BJ (cell line): ENCODE measurements around the gene SNX22. TPM values are rescaled to one million over a fixed set of nuclear protein-coding genes. Genes with fewer than 3 reads are reported as not detected.

Experiments
- CTCF ChIA-PET: fragments of 350-600 bp; formaldehyde crosslinking; extraction: SDS; loops from one replicate; lab custom pipeline; 2021; ENCODE audit warnings: antibody characterized with exemption, inconsistent platforms; lab: Yijun Ruan, JAX
- POLR2A ChIA-PET: fragments of 300-600 bp; sonication (Branson Sonifier 250); formaldehyde crosslinking; extraction: SDS; loops from one replicate; lab custom pipeline; 2021; ENCODE audit warnings: antibody characterized with exemption; lab: Charles Lee
- DNase-seq: peaks from one replicate; pipeline ENCODE4 v3.0.0-alpha.2; 2011; ENCODE audit warnings: low read depth
- H3K27me3 ChIP-seq: 2 replicates; pipeline ENCODE4 v1.6.0; 2011; ENCODE audit warnings: low read length; ENCODE audit not compliant: control insufficient read depth, insufficient read depth
- H3K36me3 ChIP-seq: 2 replicates; pipeline ENCODE4 v1.5.1; 2011; ENCODE audit warnings: low read length; ENCODE audit not compliant: control insufficient read depth, insufficient read depth
- H3K4me3 ChIP-seq: 2 replicates; pipeline ENCODE4 v1.5.1; 2011; ENCODE audit warnings: low read depth, mild to moderate bottlenecking, control low read depth, low read length
- CTCF ChIP-seq: IDR thresholded peaks from 2 replicates; pipeline ENCODE4 v1.5.1; 2011; ENCODE audit warnings: low read depth, mild to moderate bottlenecking, control low read depth, inconsistent platforms, low read length, moderate library complexity; ENCODE audit not compliant: insufficient read depth
- polyA plus RNA-seq: library from polyadenylated mRNA; depleted of rRNA; stranded (reverse); fragments of >200 nt; gene quantifications from 2 replicates; pipeline ENCODE4 v1.2.3, GENCODE V29; 2011

Gene SNX22
- polyA plus RNA-seq, 1 experiment, result 0.04 TPM

GRCh38 chr15:64149424-64149823 lies 2.1 kb upstream of the SNX22 start:
- no peak for DNase-seq
- ChIA-PET CTCF (interaction anchor here (0.7 kb wide), 1 partner anchor 63 kb away, joined by 3 read pairs; no protein-coding TSS in a partner anchor), POLR2A (no interaction called here)

GRCh38 chr15:64149893-64150578 lies 1.5 kb upstream of the SNX22 start:
- peaks cover 5% of the 10 kb centered on the region for H3K27me3 ChIP-seq
- DNase-seq, result no peak
- H3K4me3 ChIP-seq, result no peak overlapping the region
- no peak for TF ChIP-seq CTCF
- POLR2A ChIA-PET, result no interaction called here
- CTCF ChIA-PET, result interaction anchor here (0.7 kb wide), 1 partner anchor 64 kb away, joined by 3 read pairs; no protein-coding TSS in a partner anchor
- peaks cover 3% of the 10 kb centered on the region for H3K36me3 ChIP-seq

More at GRCh38 chr15:64149424-64149823, 2.1 kb upstream of the SNX22 start:
- Histone ChIP-seq H3K36me3 (peaks cover 3% of the 10 kb centered on the region), H3K27me3 (peaks cover 5% of the 10 kb centered on the region), H3K4me3 (no peak overlapping the region)
- TF ChIP-seq CTCF, result 0 out of 2 replicates have a peak, but pooled peaks have one; percentile 13

GRCh38 chr15:64152507-64153387 lies 1.2 kb downstream of the SNX22 start:
- CTCF ChIA-PET, result interaction anchor here (0.5 to 3.6 kb wide), 14 partner anchors 8 to 848 kb away, joined by 3 to 19 read pairs (median 4); partner anchors contain the start of genes CIAO2A and PPIB
- TF ChIP-seq CTCF, result no peak
- peaks cover 5% of the 10 kb centered on the region for H3K27me3 ChIP-seq
- H3K4me3 ChIP-seq, result no peak overlapping the region; the same call in 1 of the 2 replicates
- POLR2A ChIA-PET, result interaction anchor here (0.6 to 1.0 kb wide), 2 partner anchors 10 to 25 kb away, joined by 3 to 4 read pairs; partner anchors contain the start of gene PPIB
- H3K36me3 ChIP-seq, result peaks cover 23% of the 10 kb centered on the region
- no peak for DNase-seq

- CTCF ChIA-PET, result interaction anchor here (0.5 to 3.6 kb wide), 23 partner anchors 9 to 847 kb away, joined by 3 to 19 read pairs (median 4); partner anchors contain the start of genes CIAO2A and PPIB
- peak; percentile 28 for DNase-seq
- H3K36me3 ChIP-seq, result peaks cover 32% of the 10 kb centered on the region
- no peak overlapping the region for H3K4me3 ChIP-seq
- peaks cover 5% of the 10 kb centered on the region for H3K27me3 ChIP-seq
- POLR2A ChIA-PET, result interaction anchor here (1.0 kb wide), 1 partner anchor 9 kb away, joined by 4 read pairs; the partner anchor contains the start of gene PPIB
- TF ChIP-seq CTCF, result peak; percentile 99
These were observed 2.2 kb downstream of the SNX22 start for GRCh38 chr15:64153480-64154367.
